K562 (cell line): Measurements from ENCODE around the gene PIP4K2C. TPM values are rescaled to one million over a fixed set of nuclear protein-coding genes. Genes with fewer than 3 reads are reported as not detected.

Source experiments
- AFF1 ChIP-seq, 2 experiments: fragments of 450-650 bp; IDR thresholded peaks; 2 replicates each; pipeline ENCODE4 v1.6.1; 2018; ENCODE audit warnings: mild to moderate bottlenecking in 2 of 2, low read depth in 1 of 2; ENCODE audit not compliant: partially characterized antibody in 2 of 2
- FOXJ2 ChIP-seq: fragments of 200-800 bp; sonication (Bioruptor generic); IDR thresholded peaks from 2 replicates; pipeline ENCODE4 v1.6.1; 2016; ENCODE audit warnings: missing genetic modification characterization, missing compliant biosample characterization
- KAT7 ChIP-seq: sonication (generic); formaldehyde crosslinking; IDR thresholded peaks from 2 replicates; pipeline ENCODE4 v1.8.0; 2022; ENCODE audit warnings: missing genetic modification reagents, mild to moderate bottlenecking, borderline replicate concordance
- MEIS2 ChIP-seq: fragments of 450-650 bp; IDR thresholded peaks from 2 replicates; pipeline ENCODE4 v1.6.1; 2014; ENCODE audit warnings: mild to moderate bottlenecking; ENCODE audit not compliant: partially characterized antibody
- RBM22 ChIP-seq: fragments of 200-400 bp; formaldehyde crosslinking; IDR thresholded peaks from 2 replicates; pipeline ENCODE4 v1.6.1; 2018; ENCODE audit warnings: low read length, low read depth; ENCODE audit not compliant: poor library complexity, severe bottlenecking
- U2AF1 ChIP-seq: fragments of 200-400 bp; formaldehyde crosslinking; optimal IDR thresholded peaks from 2 replicates; pipeline ENCODE3; 2017; ENCODE audit warnings: mild to moderate bottlenecking, low read depth, low read length, moderate library complexity
- ZNF133 ChIP-seq: fragments of 250-450 bp; sonication (Bioruptor Pico); IDR thresholded peaks from 2 replicates; pipeline ENCODE4 v1.4.0; 2020; ENCODE audit warnings: mild to moderate bottlenecking
- polyA plus RNA-seq, 8 experiments: library from polyadenylated mRNA; depleted of rRNA in 4 of 8; stranded (reverse) in 5 of 8; unstranded in 3 of 8; fragments of >200 nt; fragmentation: Nextera tagmentation in 2 of 8; fragmentation: Illumina TruSeq in 1 of 8; extraction: Ambion mirVana in 2 of 8; extraction: Trizol in 1 of 8; gene quantifications; 2 replicates each; pipeline versions ENCODE4 v1.2.1 to v1.2.3, GENCODE V29; 2011 to 2014; ENCODE audit warnings: inconsistent platforms in 1 of 8, missing spikeins in 1 of 8
- total RNA-seq, 7 experiments: library from RNA; depleted of rRNA in 6 of 7; stranded (reverse); fragments of >200 nt in 6 of 7; fragmentation: Illumina TruSeq in 2 of 7; extraction: Trizol in 2 of 7; gene quantifications; 2 replicates each; pipeline versions ENCODE4 v1.2.1 to v1.2.3, GENCODE V29; 2011 to 2021; ENCODE audit warnings: low replicate concordance in 1 of 7
- TF ChIP-seq, protein P1 (sequence below): sonication (generic); formaldehyde crosslinking; IDR thresholded peaks from 2 replicates; pipeline ENCODE4 v1.8.1; 2023; ENCODE audit warnings: mild to moderate bottlenecking, missing genetic modification reagents
- TF ChIP-seq, protein P2 (sequence below), 2 experiments: fragments of 450-650 bp; conservative IDR thresholded peaks; 2 replicates each; pipeline ENCODE4 v1.6.1; 2017; ENCODE audit warnings: mild to moderate bottlenecking in 2 of 2, moderate library complexity in 2 of 2
- TF ChIP-seq, protein P3 (sequence below), 2 experiments: IDR thresholded peaks; 2 replicates each; pipeline ENCODE4 v1.6.1; 2011; ENCODE audit warnings: borderline replicate concordance in 1 of 2, control low read depth in 1 of 2, low read depth in 1 of 2, low read length in 1 of 2, mild to moderate bottlenecking in 1 of 2, mixed read lengths in 1 of 2, moderate library complexity in 1 of 2; ENCODE audit not compliant: insufficient read depth in 1 of 2, insufficient read length in 1 of 2, poor library complexity in 1 of 2, severe bottlenecking in 1 of 2; ENCODE audit errors: extremely low read depth in 1 of 2

Gene PIP4K2C
- total and polyA plus RNA-seq, 9 of the 15 experiments (the other 6 are each of a cell fraction or from before 2014, with no cell fraction given) = 9.0 to 41.4 (median 18.3) TPM

GRCh38 chr12:57612711-57613426 lies 21.9 kb downstream of the PIP4K2C start (continued):
- no peak for TF ChIP-seq AFF1 (IDR thresholded peaks at IDR 0.05; ENCODE audit: low read depth in 1 of 2, partially characterized antibody in 2 of 2)
- TF ChIP-seq, protein P1, sequence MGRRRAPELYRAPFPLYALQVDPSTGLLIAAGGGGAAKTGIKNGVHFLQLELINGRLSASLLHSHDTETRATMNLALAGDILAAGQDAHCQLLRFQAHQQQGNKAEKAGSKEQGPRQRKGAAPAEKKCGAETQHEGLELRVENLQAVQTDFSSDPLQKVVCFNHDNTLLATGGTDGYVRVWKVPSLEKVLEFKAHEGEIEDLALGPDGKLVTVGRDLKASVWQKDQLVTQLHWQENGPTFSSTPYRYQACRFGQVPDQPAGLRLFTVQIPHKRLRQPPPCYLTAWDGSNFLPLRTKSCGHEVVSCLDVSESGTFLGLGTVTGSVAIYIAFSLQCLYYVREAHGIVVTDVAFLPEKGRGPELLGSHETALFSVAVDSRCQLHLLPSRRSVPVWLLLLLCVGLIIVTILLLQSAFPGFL = no peak
- TF ChIP-seq, protein P2, sequence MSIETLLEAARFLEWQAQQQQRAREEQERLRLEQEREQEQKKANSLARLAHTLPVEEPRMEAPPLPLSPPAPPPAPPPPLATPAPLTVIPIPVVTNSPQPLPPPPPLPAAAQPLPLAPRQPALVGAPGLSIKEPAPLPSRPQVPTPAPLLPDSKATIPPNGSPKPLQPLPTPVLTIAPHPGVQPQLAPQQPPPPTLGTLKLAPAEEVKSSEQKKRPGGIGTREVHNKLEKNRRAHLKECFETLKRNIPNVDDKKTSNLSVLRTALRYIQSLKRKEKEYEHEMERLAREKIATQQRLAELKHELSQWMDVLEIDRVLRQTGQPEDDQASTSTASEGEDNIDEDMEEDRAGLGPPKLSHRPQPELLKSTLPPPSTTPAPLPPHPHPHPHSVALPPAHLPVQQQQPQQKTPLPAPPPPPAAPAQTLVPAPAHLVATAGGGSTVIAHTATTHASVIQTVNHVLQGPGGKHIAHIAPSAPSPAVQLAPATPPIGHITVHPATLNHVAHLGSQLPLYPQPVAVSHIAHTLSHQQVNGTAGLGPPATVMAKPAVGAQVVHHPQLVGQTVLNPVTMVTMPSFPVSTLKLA (conservative IDR thresholded peaks at IDR 0.05) = no peak
- TF ChIP-seq U2AF1 = no peak
- TF ChIP-seq ZNF133 = no peak
- no peak for TF ChIP-seq MEIS2
- no peak for TF ChIP-seq KAT7 (CRISPR knock-in tag)
- no peak for TF ChIP-seq RBM22
- no peak for TF ChIP-seq FOXJ2 (tag)
- TF ChIP-seq, protein P3, sequence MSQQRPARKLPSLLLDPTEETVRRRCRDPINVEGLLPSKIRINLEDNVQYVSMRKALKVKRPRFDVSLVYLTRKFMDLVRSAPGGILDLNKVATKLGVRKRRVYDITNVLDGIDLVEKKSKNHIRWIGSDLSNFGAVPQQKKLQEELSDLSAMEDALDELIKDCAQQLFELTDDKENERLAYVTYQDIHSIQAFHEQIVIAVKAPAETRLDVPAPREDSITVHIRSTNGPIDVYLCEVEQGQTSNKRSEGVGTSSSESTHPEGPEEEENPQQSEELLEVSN (IDR thresholded peaks at IDR 0.05; ENCODE audit: borderline replicate concordance in 1 of 2, extremely low read depth in 1 of 2, insufficient read depth in 1 of 2, insufficient read length in 1 of 2, low read depth in 1 of 2, low read length in 1 of 2, poor library complexity in 1 of 2, severe bottlenecking in 1 of 2) = peak in 1 of 2 experiments; percentile 52
